ENCODE data around the gene DDX31. TPM values are rescaled to one million over a fixed set of nuclear protein-coding genes. Genes with fewer than 3 reads are reported as not detected.

Gene DDX31
- 13.7 and 15.3 TPM in 2 replicates for total RNA-seq

DNA sequence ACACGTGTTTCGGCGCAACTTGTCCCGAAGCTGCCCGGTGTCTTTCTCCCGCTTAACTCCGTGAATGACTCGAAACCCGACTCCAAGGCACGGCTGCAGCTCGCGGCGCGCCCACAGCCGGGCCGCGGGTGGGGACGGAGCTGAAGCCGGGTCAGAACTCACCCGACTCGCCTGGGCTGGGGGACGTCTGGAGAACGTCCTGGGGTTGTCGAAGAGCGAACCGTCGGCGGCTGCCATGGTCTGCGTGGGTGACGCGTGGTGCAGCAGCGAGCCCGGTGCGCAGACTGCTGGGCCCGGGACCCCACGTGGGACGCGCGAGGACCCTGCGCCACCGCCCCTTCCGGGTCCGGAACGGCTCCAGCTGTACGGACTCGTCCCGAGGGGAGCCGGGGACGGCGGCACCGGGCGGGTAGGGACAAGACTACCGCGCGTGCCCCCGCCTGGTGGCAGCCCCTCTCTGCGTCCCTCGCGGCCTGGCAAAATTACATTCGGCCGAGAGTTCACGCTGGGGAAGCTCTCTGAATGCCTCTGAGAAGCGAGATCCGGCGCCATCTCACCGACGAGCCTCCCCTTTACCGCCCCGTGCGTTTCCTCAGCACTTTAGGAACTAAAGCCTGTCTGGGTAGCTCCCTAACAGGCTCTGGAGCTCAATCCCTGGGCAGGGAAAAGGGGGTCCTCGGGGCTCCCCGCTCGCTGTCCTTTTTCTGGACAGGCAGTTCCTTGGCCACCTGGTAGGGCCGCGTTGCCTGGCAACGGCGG lies at the start of gene DDX31:
DDX31 (minus strand) TSS at position 286 of the 759 bp plus-strand sequence; CDS start at position 237, 49 bp downstream.

DNA sequence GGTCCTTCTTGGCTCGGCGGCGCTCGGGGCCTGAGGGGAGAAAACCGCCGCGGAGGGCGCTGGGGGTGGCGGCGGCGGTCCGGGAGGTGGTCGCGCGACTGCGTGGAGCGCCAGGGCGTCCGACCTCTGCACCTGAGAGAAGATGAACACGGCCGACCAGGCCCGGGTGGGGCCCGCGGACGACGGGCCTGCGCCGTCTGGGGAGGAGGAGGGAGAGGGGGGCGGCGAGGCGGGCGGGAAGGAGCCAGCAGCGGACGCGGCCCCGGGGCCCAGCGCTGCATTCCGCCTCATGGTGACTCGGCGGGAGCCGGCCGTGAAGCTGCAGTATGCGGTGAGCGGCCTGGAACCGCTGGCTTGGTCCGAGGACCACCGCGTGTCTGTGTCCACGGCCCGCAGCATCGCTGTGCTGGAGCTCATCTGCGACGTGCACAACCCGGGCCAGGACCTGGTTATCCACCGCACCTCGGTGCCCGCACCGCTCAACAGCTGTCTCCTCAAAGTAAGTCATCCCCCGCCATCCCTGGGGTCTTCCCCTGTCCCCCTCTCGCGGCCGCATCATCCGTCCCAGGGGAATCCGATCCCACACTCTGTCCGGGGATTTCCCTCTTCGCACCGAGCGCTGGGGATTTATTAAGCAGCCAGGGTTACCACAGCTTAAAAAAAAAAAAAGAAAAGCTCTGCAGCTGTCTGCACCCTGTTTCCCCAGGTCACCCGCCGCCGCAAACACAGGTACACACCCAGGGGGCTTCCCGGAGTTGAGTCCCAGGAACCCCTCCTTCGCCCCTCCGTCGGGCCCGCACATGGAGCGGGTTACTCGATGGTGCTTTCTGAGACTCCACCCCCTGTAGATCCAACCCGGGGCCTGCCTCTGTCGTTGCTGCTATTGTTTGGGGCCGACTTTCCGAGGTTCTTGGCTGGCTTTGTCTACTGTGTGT lies 941 bp upstream of the DDX31 start, which contains the start of gene GTF3C4:
GTF3C4 (plus strand) TSS at position 8 of the 935 bp plus-strand sequence; CDS start at position 143, 135 bp downstream.

DNA sequence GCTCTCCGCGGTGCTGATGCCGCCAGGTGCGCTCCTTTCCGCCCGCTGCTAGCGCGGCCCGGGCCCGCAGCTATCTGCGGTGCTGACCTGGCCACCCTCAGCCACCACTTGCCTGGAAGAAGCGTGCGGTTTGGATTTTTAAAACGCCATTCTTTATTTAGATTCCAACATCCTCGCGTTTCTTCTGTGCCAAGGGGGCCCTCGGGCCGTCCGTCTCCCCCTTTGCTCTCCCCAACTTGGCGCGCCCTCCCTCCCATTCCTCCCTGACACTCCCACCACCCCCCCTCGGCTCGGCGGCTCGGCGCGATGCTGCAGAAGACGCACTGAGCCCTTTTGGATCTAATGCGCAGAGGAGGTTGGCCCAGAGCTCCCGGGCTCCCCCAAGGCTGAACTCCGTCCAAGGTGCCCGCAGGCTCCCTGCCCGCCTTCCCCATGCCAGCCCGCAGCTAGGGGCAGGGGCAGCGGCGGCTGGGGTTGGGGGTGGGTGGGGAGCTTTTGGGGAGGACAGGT lies 87.5 kb downstream of the DDX31 start, which contains the start of gene BARHL1:
BARHL1 (plus strand) TSS at position 331 of the 510 bp plus-strand sequence. CDS start 192 bp downstream, outside the sequence.

Other genes starting within 250 kb of the DDX31 start
- gene BARHL1, start 87.4 kb downstream of the DDX31 start, total RNA-seq = not detected in 2 replicates
- 10.1 and 10.9 TPM in 2 replicates for gene GTF3C4, start 481 bp upstream of the DDX31 start, total RNA-seq
- 0.48 TPM in 1 of 2 replicates, not detected in the other for gene AK8, start 208.3 kb upstream of the DDX31 start, total RNA-seq
- gene SPACA9, start 208.9 kb upstream of the DDX31 start, total RNA-seq = 0.72 and 1.1 TPM in 2 replicates